NCI-H1694 treated with DMSO at 0.1 percent for 48 hours (cell line): Measurements from ENCODE around the gene RALGPS2.
"Not testable (repeated sequence)": the region's sequence is repeated elsewhere in the genome, so short reads cannot be mapped to it uniquely, and the experiment has no call there.

Experiments
- DNase-seq: peaks from one replicate; lab custom pipeline; 2025; lab: John Stamatoyannopoulos, UW

Gene RALGPS2

GRCh38 chr1:178725466-178726086 is 532 bp downstream of the RALGPS2 start:
- DNase-seq: no peak

- peak; percentile 76 for DNase-seq
Observed at GRCh38 chr1:178726087-178726517, 1.1 kb downstream of the RALGPS2 start.

GRCh38 chr1:178726545-178726944 is 1.5 kb downstream of the RALGPS2 start:
- DNase-seq: no peak

GRCh38 chr1:178727014-178727895 is 2.2 kb downstream of the RALGPS2 start:
- no peak for DNase-seq

GRCh38 chr1:178733972-178734371 is 8.9 kb downstream of the RALGPS2 start:
- DNase-seq: no peak

- no peak for DNase-seq
Observed at GRCh38 chr1:178738780-178739179, 13.7 kb downstream of the RALGPS2 start.

GRCh38 chr1:178739285-178740045 is 14.4 kb downstream of the RALGPS2 start:
- no peak for DNase-seq

- no peak for DNase-seq
Observed at GRCh38 chr1:178740491-178740890, 15.4 kb downstream of the RALGPS2 start.

GRCh38 chr1:178740924-178741323 is 15.9 kb downstream of the RALGPS2 start:
- DNase-seq: no peak

GRCh38 chr1:178743801-178744200 is 18.8 kb downstream of the RALGPS2 start:
- no peak for DNase-seq

GRCh38 chr1:178745260-178745659 is 20.2 kb downstream of the RALGPS2 start:
- DNase-seq: no peak

- DNase-seq: no peak
Observed at GRCh38 chr1:178746345-178746744, 21.3 kb downstream of the RALGPS2 start.

GRCh38 chr1:178747361-178747760 is 22.3 kb downstream of the RALGPS2 start:
- not testable (repeated sequence) for DNase-seq

- DNase-seq: no peak
Observed at GRCh38 chr1:178749581-178750166, 24.6 kb downstream of the RALGPS2 start.

- no peak for DNase-seq
Observed at GRCh38 chr1:178751046-178751445, 26.0 kb downstream of the RALGPS2 start.

- no peak for DNase-seq
Observed at GRCh38 chr1:178752891-178753290, 27.8 kb downstream of the RALGPS2 start.

- not testable (repeated sequence) for DNase-seq
Observed at GRCh38 chr1:178754655-178755256, 29.7 kb downstream of the RALGPS2 start.

GRCh38 chr1:178768423-178768822 is 43.4 kb downstream of the RALGPS2 start:
- peak; percentile 19 for DNase-seq

- no peak for DNase-seq
Observed at GRCh38 chr1:178772952-178773351, 47.9 kb downstream of the RALGPS2 start.

- DNase-seq: peak; percentile 61
Observed at GRCh38 chr1:178774263-178774662, 49.2 kb downstream of the RALGPS2 start.

- DNase-seq: no peak
Observed at GRCh38 chr1:178776553-178776952, 51.5 kb downstream of the RALGPS2 start.
